GM12874 (cell line): ENCODE measurements around the gene SCAI.

Source experiments
- CTCF ChIP-seq: IDR thresholded peaks from 2 replicates; pipeline ENCODE4 v1.5.1; 2011; ENCODE audit warnings: low read depth, mild to moderate bottlenecking, control low read depth, low read length, moderate library complexity; ENCODE audit not compliant: insufficient read depth

SCAI gene

GRCh38 chr9:124947727-124948391 lies 195.5 kb downstream of the SCAI start:
- no peak for TF ChIP-seq CTCF

GRCh38 chr9:124946167-124946566 lies 197.2 kb downstream of the SCAI start:
- TF ChIP-seq CTCF, result no peak

DNA sequence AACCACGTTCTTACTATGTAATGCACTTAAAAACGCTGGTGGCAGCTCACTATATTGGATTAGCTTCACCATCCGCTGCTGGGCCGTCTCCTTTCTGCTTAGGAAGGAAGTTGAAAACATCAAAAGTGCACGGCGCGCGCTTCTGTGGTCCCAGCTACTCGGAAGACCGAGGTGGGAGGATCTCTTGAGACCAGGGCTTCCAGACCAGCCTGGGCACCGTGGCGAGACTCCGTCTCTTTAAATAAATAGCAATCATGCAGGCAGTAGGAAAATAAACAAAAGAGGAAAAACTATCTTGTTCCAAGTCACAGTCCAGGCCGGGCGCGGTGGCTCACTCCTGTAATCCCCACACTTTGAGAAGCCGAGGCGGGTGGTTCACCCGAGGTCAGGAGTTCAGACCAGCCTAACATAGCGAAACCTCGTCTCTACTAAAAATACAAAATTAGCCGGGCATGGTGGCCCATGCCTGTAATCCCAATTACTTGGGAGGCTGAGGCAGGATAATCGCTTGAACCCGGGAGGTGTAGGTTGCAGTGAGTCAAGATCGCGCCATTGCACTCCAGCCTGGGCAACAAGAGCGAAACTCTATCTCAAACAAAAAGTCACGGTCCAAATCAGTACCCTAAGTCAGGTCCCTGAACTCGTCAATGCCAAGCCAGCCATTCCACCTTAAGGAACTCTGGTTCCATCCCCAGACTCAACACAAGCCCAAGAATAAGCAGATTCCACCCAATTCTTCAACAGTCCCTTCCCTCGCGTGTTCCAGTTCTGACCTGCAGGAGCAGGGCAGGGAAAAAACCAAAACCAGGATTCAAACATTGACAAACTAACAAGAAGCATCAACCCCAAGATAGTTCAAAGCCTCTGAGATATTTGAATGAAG lies 201.4 kb downstream of the SCAI start:
- no peak for TF ChIP-seq CTCF

DNA sequence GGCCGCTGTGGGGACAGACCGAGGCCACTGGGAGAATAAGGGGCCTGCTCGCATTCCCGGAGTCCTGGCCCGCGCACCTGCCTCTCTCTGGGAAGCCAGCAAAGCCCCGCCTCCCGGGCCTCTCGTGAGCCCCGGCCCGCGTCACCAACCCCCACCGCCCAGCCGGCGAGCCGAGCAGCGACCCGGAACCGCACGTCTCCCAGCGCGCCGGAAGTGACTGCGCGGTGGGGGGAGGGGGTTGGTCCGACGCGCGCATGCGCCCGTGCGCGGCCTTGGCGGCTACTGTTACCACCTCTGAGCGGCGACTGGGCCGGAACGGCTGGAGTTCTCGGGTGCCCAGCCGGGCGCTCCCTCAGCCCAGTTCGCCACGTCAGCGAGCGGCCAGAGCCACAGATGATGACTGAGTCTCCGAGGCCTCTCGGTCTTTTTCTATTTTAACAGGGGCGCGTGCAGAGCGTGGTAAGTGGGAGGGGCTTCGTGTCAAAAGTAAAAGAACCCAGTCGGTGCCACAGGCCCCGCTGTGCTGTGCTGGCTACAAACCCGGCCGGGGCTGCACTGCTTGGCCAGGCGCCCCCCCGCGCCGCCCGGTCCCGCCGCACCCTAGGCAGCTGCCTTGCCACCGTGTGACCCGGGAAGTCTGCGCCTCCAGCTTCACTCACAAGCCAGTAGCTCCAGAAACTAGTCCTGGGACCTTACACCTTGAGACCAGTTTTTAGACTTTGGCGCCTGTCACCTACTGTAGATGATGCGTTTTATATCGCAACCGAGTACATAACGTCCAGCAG lies 202.2 kb downstream of the SCAI start, which contains the start of gene GOLGA1:
GOLGA1 (minus strand) TSS at position 190 of the 785 bp plus-strand sequence. CDS start 2,372 bp downstream, outside the sequence.
- TF ChIP-seq CTCF, result no peak

DNA sequence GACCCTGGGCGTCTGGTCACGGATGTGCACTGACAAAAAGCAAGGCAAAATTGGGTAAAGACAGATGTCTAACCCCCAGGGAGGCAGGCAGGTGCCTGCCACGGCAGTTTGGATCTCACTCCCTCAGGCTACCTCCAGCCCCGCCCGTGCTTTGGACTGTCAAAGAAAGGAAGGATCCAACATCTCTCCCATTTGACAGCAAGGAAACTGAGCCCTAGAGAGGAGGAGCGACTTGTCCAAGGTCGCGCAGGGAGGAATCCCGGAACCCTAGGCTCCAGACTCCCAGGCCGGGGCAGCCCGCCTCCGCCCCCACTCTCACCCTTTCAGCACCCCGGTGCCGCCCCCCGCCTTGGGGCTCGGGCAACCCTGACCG lies 202.8 kb downstream of the SCAI start:
- TF ChIP-seq CTCF, result no peak

DNA sequence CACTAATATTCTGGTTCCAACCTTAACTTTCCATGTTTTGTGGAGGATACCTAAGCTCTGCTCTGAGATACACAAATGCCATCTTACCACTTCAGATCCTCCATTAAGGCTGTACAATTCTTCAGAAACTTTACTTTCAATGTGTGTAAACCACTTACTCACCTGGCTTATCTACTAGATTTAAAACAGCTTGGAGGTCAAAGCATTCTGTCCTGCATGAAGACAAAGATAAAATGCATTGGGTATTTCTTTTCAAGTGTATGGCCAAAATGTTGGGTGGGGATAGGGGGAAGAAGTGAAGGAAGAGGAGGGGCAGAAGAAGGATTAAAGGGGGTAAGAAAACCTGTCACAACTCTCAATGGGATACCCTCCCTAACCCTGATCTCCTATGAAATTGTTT lies 203.4 kb downstream of the SCAI start:
- no peak for TF ChIP-seq CTCF

DNA sequence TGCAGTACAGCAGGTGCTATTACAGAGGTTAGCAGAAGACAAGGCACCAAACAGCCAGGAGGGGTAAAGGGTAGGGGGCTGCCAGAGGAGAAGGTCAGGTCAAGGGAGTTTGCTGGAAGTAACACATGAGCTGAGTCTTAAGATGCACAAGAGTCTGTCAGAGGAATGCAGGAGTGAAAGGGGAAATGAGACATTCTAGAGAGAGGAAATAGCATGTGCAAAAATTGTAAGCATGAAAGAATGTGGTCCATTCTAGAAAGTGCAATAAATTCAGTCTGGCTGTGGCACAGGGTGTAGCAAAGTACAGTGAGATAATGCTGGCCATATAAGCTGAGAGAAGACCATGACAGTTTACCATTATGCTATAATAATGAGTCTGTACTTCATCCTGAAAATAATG lies 209.0 kb downstream of the SCAI start:
- TF ChIP-seq CTCF, result no peak
